Muscle layer of colon (tissue), 2 donors: Measurements from ENCODE around the gene ACSS3.

Experiments
- H3K27ac ChIP-seq: one replicate; pipeline ENCODE4 v1.7.0; 2013; ENCODE audit warnings: low read depth, mild to moderate bottlenecking, low read length, moderate library complexity
- H3K27me3 ChIP-seq, 2 donors: one replicate each; pipeline ENCODE4 v1.7.0; 2013; ENCODE audit warnings: low read length in 2 of 2, mild to moderate bottlenecking in 2 of 2; ENCODE audit not compliant: insufficient read depth in 2 of 2, control insufficient read depth in 1 of 2
- H3K36me3 ChIP-seq: one replicate; pipeline ENCODE4 v1.7.0; 2013; ENCODE audit warnings: mild to moderate bottlenecking, low read length; ENCODE audit not compliant: insufficient read depth
- H3K4me1 ChIP-seq: one replicate; pipeline ENCODE4 v1.7.0; 2013; ENCODE audit warnings: mild to moderate bottlenecking, low read length; ENCODE audit not compliant: insufficient read depth
- H3K4me3 ChIP-seq, 2 donors: one replicate each; pipeline ENCODE4 v1.7.0; 2013; ENCODE audit warnings: low read length in 2 of 2, low read depth in 1 of 2, mild to moderate bottlenecking in 1 of 2, moderate library complexity in 1 of 2
- H3K9ac ChIP-seq: one replicate; pipeline ENCODE4 v1.7.0; 2013; ENCODE audit warnings: low read length
- H3K9me3 ChIP-seq: one replicate; pipeline ENCODE4 v1.7.0; 2013; ENCODE audit warnings: mild to moderate bottlenecking, low read length
- donor health status: abdominal sarcoma.
- donor health status: Adenocarcinoma of cecum.

Gene ACSS3

DNA sequence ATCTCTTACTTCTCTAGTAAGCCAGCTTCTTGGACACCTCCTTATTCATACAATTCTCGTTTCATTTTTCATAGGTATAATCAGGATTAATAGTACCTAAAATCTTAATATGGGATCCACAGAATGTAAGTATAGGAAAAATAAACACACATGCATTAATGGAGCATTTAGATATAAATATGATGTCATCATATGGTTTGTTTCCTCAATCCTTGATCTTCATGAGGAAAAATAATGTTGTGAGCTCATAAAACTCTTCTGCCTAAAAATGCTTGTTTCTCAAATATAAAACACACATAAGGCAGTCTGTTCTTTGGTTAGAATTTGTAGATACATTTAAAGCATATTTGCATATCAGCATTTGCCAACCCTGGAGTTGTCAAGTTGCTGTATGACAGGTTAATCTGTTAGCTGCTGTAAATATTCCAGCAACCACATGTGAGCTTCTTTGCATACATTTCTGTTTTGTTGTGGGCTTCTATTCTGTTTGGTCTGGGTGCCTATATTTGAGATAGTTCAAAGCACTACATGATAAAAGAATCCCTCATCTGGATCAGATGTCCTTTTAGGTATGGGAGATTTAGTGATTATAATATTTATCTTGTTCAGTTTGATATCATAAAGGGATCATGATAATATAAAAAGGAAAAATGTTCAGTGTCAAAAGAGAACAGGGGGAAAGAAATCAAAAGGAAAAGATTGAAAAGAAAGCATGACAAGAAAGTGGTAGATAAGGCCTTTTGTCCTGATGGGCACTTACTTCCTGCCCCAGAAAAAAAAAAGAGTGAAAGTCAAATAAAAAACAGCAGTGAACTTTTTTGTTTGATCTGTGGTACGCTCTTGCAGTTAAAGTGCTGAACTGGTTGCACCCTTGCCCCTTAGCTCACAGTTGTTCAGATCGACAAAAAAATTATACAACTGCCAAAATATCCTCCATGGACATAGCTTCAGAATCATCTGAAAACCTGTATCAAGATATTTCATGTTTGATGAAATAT, 68.6 kb downstream of the ACSS3 start:
- H3K36me3 ChIP-seq: no peaks in the 10 kb centered on the region
- peaks cover 3% of the 10 kb centered on the region for H3K4me1 ChIP-seq
- no peaks in the 10 kb centered on the region for H3K9me3 ChIP-seq
- H3K27ac ChIP-seq: no peak overlapping the region
- no peak overlapping the region for H3K4me3 ChIP-seq
- no peaks in the 10 kb centered on the region for H3K27me3 ChIP-seq
- no peak overlapping the region for H3K9ac ChIP-seq

DNA sequence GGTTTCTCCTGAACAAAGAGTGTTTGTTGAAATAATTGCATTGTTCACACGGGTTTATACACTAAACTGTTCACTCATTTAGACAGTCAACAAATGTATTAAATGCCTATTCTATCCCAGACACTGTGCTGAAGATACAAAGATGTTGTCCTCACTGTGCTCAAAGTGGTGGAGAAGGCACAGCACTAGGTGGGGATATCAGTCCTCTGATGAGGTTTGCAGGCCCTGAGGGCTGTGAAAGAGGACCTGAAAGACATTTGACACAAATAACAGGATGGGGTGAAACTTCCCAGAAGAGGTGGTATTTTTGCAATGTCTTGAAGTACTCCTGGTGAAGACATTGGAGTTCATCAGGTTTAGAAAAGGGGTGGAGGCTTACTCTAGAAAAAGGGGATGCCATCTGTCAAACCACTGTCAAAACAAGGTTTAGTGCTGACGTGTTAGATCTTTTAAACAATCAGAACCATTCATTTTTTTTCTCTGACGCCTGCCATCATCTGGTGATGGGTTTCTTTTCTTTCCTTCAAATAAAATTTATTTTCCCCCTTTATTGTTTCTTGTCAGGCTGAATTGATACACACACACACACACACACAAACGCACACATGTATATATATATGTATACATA, 69.5 kb downstream of the ACSS3 start:
- Histone ChIP-seq H3K9me3 (no peaks in the 10 kb centered on the region), H3K4me3 (no peak overlapping the region), H3K27ac (no peak overlapping the region), H3K4me1 (peaks cover 3% of the 10 kb centered on the region), H3K36me3 (no peaks in the 10 kb centered on the region), H3K27me3 (no peaks in the 10 kb centered on the region), H3K9ac (no peak overlapping the region)

DNA sequence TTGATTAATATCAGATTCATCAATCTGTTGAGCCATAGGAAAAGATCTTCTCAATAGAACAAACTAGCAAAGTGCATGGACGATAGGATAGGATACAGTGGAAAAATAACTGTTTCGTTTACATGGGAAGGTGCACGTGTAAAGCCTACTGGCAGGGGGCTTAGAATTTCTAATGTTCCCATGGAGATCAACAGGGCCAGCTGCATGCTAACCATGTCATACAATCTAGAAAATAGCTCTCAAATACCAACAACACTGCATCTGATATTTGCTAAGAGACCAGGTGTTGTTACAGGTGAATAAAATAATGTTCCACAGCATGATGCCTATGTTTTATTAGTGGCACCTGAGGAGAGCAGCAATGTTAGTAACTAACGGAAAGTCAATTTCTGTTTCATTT, 72.5 kb downstream of the ACSS3 start:
- Histone ChIP-seq H3K4me1 (no peaks in the 10 kb centered on the region), H3K36me3 (no peaks in the 10 kb centered on the region), H3K9ac (no peak overlapping the region), H3K4me3 (no peak overlapping the region), H3K9me3 (no peaks in the 10 kb centered on the region), H3K27me3 (no peaks in the 10 kb centered on the region), H3K27ac (no peak overlapping the region)

DNA sequence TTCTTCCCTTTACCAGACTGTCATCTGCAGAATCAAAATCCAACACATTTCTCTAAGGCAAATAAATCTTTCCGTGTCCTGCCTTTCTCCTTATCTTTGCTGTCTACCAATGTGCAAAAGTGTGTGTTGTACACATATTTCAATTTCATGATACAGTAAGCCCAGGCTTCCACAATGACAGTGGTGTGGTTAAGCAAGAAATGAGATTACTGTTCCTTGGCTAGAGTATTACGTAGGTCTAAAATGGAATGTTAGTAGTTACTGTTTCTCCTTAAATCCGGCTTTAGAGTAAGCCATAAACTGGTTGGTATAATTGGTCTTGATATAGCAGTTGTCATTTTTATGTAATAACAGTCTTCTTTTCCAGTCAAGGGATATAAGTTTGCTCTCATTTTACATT, 82.0 kb downstream of the ACSS3 start:
- Histone ChIP-seq H3K9ac (no peak overlapping the region), H3K4me1 (no peaks in the 10 kb centered on the region), H3K27ac (no peak overlapping the region), H3K27me3 (no peaks in the 10 kb centered on the region), H3K4me3 (no peak overlapping the region), H3K9me3 (no peaks in the 10 kb centered on the region), H3K36me3 (no peaks in the 10 kb centered on the region)

DNA sequence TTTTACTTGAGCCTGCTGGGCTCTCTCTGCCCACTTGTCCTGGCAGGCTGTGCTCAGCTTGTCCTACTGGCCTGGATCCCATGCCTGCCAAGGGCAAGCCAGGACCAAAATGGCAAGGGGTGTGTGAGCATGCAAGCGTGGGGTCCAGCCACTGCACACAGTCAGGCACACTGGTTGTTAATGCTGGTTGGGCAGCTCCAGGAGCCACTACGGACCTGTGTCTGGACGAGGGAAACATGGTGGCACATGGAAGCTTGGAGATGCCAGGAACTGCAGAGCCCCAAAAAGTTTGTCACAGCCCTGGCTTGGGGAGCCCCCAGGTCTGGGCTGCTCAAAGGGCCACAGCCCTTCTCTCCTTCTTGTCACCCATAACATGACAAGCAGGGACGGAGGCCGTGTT, 83.8 kb downstream of the ACSS3 start:
- H3K4me1 ChIP-seq: no peaks in the 10 kb centered on the region
- no peaks in the 10 kb centered on the region for H3K36me3 ChIP-seq
- H3K27ac ChIP-seq: no peak overlapping the region
- no peaks in the 10 kb centered on the region for H3K9me3 ChIP-seq
- H3K4me3 ChIP-seq: no peak overlapping the region
- H3K27me3 ChIP-seq: no peaks in the 10 kb centered on the region
- no peak overlapping the region for H3K9ac ChIP-seq

DNA sequence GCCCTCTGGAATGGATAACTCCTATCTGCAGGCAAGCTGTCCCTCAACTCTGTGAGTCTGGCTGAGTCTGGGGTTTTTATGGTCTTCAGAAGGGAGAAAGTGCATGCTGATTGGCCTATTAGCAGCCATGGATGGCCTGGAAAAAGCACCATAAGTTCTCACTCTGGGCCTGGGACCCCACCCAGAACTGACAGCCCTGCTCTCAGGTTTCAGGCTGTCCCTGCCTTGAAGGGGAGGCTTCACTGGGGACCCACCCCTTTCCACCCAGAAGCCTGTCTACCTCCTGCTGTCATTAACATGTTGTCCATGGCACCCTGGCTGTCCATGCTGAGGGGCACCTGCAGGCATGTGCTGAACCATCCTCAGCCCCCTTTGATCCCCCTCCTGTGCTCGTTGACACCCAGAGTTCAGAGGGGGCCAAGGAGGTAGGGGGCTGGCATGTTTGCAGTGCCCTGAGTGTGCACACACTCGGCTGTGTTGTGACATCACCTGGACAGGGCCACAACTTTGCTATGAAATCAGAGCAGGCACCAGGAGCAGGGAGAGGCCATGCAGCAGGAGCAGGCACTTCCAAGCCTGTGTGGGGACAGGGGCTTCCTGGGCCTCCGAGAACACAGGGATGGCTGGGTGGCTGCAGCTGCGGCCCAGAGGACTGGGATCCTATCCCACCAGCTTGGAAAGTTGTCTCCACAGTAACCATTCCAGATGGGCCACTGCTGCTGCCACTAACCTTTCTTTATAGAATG, 84.7 kb downstream of the ACSS3 start:
- Histone ChIP-seq H3K4me1 (no peaks in the 10 kb centered on the region), H3K36me3 (no peaks in the 10 kb centered on the region), H3K27me3 (no peaks in the 10 kb centered on the region), H3K9ac (no peak overlapping the region), H3K9me3 (no peaks in the 10 kb centered on the region), H3K27ac (no peak overlapping the region), H3K4me3 (no peak overlapping the region)

DNA sequence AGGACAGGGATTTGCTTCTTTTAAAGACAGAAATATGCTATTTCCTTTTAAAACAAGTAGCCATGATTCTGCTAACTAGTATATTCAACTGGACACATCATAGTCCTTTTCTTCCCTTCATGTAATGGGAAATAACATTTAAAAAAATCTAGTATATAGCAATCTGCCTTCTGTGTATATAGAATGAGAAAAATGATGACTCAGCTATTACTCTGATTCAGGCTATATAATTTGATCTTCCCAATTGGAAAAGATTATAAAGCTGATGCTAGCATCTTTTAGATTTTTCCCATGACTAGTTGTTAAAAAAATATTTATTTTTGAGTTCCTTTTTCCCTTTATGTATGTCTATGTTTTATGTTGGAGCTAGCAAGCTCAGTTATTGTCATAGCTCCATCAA, 86.9 kb downstream of the ACSS3 start:
- no peaks in the 10 kb centered on the region for H3K4me1 ChIP-seq
- no peaks in the 10 kb centered on the region for H3K27me3 ChIP-seq
- H3K27ac ChIP-seq: no peak overlapping the region

DNA sequence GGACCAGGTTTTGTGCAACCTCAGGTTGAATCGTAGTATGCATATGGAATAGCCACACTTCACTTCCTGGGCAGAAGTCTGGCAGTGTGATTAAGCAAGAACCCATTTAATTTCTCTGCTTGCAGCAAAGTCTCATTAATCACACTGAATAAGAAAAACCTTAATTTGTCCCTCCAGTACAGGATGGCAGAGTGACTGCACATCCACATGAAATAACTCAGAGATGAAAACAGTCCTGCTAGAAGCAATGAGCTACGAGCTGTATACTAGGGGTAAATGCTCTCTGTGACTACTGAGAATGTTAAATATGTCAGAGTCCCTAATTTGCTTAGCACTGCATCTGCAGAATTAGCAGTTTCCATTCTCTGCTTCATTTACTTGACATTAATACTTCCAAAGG, 88.9 kb downstream of the ACSS3 start:
- Histone ChIP-seq H3K9me3 (no peaks in the 10 kb centered on the region), H3K27ac (no peak overlapping the region), H3K4me1 (no peaks in the 10 kb centered on the region), H3K4me3 (no peak overlapping the region), H3K27me3 (no peaks in the 10 kb centered on the region), H3K36me3 (no peaks in the 10 kb centered on the region), H3K9ac (no peak overlapping the region)

More for the DNA sequence above, 86.9 kb downstream of the ACSS3 start:
- Histone ChIP-seq H3K9me3 (no peaks in the 10 kb centered on the region), H3K4me3 (no peak overlapping the region), H3K9ac (no peak overlapping the region), H3K36me3 (no peaks in the 10 kb centered on the region)

DNA sequence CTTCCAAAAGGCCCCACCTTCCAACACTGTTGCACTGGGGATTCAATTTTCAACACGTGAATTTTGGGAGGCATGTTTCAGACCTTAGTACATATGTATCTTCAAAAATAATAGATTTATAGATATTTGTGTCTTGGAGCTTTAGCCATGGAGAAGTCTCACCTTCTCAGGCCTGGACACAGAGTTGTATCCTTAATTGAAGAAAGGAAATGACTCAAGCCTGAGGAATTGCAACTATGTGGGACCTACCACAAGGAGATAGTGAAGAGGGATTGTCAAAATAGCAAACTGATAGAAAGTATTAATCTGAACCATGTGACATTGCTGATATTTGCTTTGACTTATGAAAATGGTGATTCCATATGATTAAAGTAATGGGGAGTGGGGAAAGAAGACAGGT, 89.8 kb downstream of the ACSS3 start:
- Histone ChIP-seq H3K9me3 (no peaks in the 10 kb centered on the region), H3K4me1 (no peaks in the 10 kb centered on the region), H3K9ac (no peak overlapping the region), H3K27me3 (no peaks in the 10 kb centered on the region), H3K27ac (no peak overlapping the region), H3K4me3 (no peak overlapping the region), H3K36me3 (no peaks in the 10 kb centered on the region)

DNA sequence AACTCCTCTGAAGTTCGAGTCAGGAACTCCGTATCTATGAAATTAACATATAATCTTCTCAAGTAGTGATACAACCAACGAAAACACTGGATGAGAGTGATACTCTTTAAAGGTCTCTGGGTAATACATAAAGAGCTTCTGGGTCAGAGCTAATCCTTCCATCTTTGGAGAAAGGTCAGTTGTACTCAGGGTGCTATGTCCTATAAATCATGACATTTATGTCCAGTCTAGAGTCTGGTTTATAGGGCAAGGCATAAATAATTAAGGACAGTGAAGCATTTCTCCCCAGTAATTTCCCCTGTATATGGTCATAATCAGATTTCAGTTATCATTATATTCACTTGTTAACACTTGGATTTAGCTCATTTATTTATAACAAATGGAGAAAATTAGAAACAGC, 90.6 kb downstream of the ACSS3 start:
- H3K36me3 ChIP-seq: no peaks in the 10 kb centered on the region
- no peak overlapping the region for H3K27ac ChIP-seq
- no peaks in the 10 kb centered on the region for H3K27me3 ChIP-seq
- H3K4me3 ChIP-seq: no peak overlapping the region
- H3K9me3 ChIP-seq: no peaks in the 10 kb centered on the region
- H3K4me1 ChIP-seq: no peaks in the 10 kb centered on the region
- H3K9ac ChIP-seq: no peak overlapping the region

DNA sequence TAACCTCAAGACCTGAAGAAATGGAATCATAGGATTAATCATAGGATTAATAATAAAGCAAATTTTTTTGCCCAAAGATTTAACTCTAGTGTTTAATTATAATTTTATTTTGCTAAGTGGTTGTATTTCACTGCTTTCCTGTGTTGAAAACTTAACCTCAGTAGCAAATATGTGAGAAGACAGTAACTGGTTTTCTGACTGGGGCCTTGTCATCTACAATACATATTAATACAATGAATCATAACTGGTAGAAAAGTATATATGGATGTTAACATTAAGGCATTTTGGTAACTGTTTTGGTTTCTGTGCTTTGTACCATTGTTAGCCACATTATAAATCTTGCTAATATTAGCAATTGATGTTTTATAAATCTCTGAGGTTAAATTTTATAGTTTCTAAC, 92.2 kb downstream of the ACSS3 start:
- no peak overlapping the region for H3K27ac ChIP-seq
- H3K4me1 ChIP-seq: no peaks in the 10 kb centered on the region
- no peak overlapping the region for H3K9ac ChIP-seq
- H3K4me3 ChIP-seq: no peak overlapping the region
- no peaks in the 10 kb centered on the region for H3K27me3 ChIP-seq
- H3K9me3 ChIP-seq: no peaks in the 10 kb centered on the region
- H3K36me3 ChIP-seq: no peaks in the 10 kb centered on the region
